Measurements from ENCODE around the gene SLC35F5.
"Not testable (repeated sequence)": the region's sequence is repeated elsewhere in the genome, so short reads cannot be mapped to it uniquely, and the experiment has no call there.

SLC35F5 gene

DNA sequence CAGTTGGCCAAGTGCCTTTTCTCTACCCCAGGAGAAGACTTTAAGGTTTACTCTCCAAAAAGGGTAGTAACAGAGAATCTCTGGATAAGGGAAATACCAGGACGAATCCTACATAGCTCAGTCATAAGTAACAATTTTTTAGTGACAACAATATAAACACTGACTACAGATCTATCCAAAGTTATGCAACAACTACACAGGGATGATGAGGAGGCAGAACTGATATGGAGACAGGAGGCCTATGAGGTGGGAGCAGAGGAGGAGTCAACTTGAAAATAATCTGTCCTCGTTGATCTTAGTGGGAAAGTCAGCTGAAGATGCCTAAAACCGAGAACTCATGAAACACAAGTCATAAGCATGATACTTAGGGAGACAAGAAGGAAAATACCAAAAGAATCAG, 40.2 kb downstream of the SLC35F5 start:
- CTCF ChIA-PET = interaction anchor here (2.1 kb wide), 1 partner anchor 9 kb away, joined by 10 read pairs; no protein-coding TSS in a partner anchor
- no peak for TF ChIP-seq CTCF (IDR thresholded peaks at IDR 0.05; ENCODE audit: insufficient read depth, low read length, missing control alignments)
- no peak for DNase-seq (ENCODE audit: low read depth, low spot score)
- H3K4me3 ChIP-seq (ENCODE audit: low read depth, low read length) = no peak overlapping the region
- POLR2A ChIA-PET = no interaction called here

GRCh38 chr2:113712941-113713340, 43.5 kb downstream of the SLC35F5 start:
- H3K4me3 ChIP-seq (ENCODE audit: low read depth, low read length) = no peak overlapping the region
- POLR2A ChIA-PET = no interaction called here
- no peak for TF ChIP-seq CTCF (IDR thresholded peaks at IDR 0.05; ENCODE audit: insufficient read depth, low read length, missing control alignments)
- no peak for DNase-seq (ENCODE audit: low read depth, low spot score)
- CTCF ChIA-PET = interaction anchor here (0.6 to 1.0 kb wide), 2 partner anchors 25 to 1454 kb away, joined by 3 to 4 read pairs; no protein-coding TSS in a partner anchor

DNA sequence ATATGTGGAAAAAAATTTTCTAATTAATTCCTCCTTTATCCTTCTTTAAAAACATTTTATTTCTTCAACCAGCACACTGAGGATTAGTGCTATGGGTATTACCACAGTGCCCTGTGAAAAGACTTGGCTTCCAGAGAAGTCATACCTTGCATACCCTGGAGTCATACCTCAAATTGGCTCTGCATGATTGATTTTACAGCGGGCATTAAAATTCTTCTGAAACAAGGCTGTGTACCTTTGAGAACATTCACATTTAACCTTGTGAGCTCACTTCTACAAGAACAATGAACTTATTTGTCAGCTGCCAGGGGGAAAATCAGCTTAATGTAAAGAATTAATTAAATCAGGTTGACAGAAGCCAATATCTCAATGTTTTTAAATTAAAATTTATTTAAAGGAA, 44.6 kb downstream of the SLC35F5 start:
- POLR2A ChIA-PET = no interaction called here
- CTCF ChIA-PET = no interaction called here
- no peak for DNase-seq (ENCODE audit: low read depth, low spot score)
- no peak for TF ChIP-seq CTCF (IDR thresholded peaks at IDR 0.05; ENCODE audit: insufficient read depth, low read length, missing control alignments)
- no peak overlapping the region for H3K4me3 ChIP-seq (ENCODE audit: low read depth, low read length)

DNA sequence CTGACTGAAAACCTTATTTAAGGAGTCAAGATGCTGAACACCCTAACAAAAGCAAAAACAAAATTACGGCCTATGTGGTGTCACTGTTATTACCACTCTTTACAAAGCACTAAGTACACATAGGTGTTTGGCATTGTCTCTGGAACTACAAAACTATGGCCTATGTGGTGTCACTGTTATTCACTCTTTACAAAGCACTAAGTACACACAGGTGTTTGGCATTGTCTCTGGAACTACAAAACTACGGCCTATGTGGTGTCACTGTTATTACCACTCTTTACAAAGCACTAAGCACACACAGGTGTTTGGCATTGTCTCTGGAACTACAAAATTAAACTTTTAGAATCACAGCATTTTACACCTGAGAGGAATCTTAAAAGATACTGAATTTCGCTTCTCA, 47.4 kb downstream of the SLC35F5 start:
- CTCF ChIA-PET = interaction anchor here (1.3 kb wide), 1 partner anchor 11 kb away, joined by 3 read pairs; no protein-coding TSS in a partner anchor

DNA sequence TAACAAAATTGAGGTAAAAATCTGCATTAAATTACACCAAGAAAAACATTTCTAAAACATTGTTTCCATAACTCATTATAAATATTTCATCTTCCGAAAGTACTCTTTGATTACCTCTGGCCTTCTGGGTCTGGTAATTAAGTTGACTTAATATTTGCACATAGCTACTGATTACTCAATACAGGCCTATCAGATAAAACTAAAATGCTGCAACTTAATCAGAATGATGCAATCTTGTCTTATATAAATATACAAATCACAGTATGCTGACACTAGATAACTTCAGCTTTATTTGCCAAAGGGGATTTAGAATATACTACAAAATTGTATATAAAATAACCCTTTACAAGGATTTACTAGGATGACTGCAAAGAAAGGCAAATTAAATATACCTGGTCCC, 49.3 kb downstream of the SLC35F5 start:
- no peak for TF ChIP-seq CTCF (IDR thresholded peaks at IDR 0.05; ENCODE audit: insufficient read depth, low read length, missing control alignments)
- POLR2A ChIA-PET = no interaction called here
- DNase-seq (ENCODE audit: low read depth, low spot score) = no peak
- no peak overlapping the region for H3K4me3 ChIP-seq (ENCODE audit: low read depth, low read length)
- CTCF ChIA-PET = no interaction called here

More for the DNA sequence above, 47.4 kb downstream of the SLC35F5 start:
- no peak for TF ChIP-seq CTCF (IDR thresholded peaks at IDR 0.05; ENCODE audit: insufficient read depth, low read length, missing control alignments)
- no peak overlapping the region for H3K4me3 ChIP-seq (ENCODE audit: low read depth, low read length)
- DNase-seq (ENCODE audit: low read depth, low spot score) = no peak
- POLR2A ChIA-PET = no interaction called here

DNA sequence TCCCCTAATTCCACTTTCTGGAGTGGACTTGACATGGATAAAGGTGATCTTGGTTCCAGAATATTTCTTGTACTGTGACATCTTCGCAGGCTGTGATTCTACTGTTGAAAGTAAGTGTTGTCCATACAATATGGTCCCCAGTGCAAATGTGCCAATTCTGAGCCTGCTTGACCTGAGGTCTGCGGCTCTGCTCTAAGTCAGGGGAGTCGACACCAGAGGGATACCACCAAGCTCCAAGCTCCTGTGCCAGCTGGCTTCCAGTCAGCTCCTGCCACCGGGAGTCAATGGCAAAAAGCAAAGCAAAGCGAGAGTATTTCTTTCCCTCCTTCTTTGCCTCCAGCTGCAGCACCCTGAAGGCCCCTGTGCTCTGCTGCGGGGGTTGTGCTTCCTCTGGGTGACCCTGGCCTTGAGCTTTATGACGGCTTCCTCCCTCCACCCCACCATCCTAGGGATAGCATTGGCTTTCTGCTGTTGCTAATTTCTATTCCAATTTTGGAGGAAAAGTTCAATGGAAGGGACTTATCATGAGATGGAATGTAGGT, 50.4 kb downstream of the SLC35F5 start:
- DNase-seq (ENCODE audit: low read depth, low spot score) = no peak
- H3K4me3 ChIP-seq (ENCODE audit: low read depth, low read length) = no peak overlapping the region
- ChIA-PET CTCF (no interaction called here), POLR2A (no interaction called here)
- no peak for TF ChIP-seq CTCF (IDR thresholded peaks at IDR 0.05; ENCODE audit: insufficient read depth, low read length, missing control alignments)

- POLR2A ChIA-PET; H3K4me3 ChIP-seq (ENCODE audit: low read depth, low read length); DNase-seq (ENCODE audit: low read depth, low spot score): not testable (repeated sequence)
- CTCF ChIA-PET = interaction anchor here (1.0 kb wide), 1 partner anchor 25 kb away, joined by 3 read pairs; no protein-coding TSS in a partner anchor
Measured at GRCh38 chr2:113704300-113704993, 52.0 kb downstream of the SLC35F5 start.
